ENCODE results near the gene DDX4. TPM values are rescaled to one million over a fixed set of nuclear protein-coding genes. Genes with fewer than 3 reads are reported as not detected.

The DDX4 gene
- total RNA-seq, 1 experiment from 2014 or later: not detected

DNA sequence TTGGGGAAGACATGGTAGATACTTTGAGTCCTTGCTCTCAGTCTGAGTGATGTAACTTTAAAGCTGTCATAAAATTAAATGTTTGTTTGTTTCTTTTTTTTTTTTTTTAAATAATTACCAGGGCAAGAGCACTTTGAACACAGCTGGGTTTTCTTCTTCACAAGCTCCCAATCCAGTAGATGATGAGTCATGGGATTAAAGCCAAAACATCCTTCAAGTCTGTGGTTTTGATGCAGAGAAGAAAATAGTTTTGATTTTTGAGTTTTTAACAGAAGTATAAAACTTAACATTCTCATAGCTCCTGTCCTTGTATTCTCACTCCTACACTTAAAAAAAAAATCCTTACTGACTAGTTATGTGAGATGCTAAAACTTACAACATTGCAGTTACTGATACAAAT lies 78.5 kb downstream of the DDX4 start:
- H3K4me3 ChIP-seq (ENCODE audit: low read depth, low read length, poor library complexity, severe bottlenecking): no peak overlapping the region
- H3K36me3 ChIP-seq (ENCODE audit: insufficient read depth, low read length, poor library complexity, severe bottlenecking): no peaks in the 10 kb centered on the region
- POLR2A ChIA-PET (ENCODE audit: low non-redundant PET): no interaction called here
- peak; percentile 51 for DNase-seq (ENCODE audit: low spot score)
- H3K4me1 ChIP-seq (ENCODE audit: insufficient read depth, low read length, poor library complexity, severe bottlenecking): no peaks in the 10 kb centered on the region
- BruUV-seq (replicated peaks): no TSS peak
- CTCF ChIA-PET: no interaction called here
- TF ChIP-seq, protein P1, sequence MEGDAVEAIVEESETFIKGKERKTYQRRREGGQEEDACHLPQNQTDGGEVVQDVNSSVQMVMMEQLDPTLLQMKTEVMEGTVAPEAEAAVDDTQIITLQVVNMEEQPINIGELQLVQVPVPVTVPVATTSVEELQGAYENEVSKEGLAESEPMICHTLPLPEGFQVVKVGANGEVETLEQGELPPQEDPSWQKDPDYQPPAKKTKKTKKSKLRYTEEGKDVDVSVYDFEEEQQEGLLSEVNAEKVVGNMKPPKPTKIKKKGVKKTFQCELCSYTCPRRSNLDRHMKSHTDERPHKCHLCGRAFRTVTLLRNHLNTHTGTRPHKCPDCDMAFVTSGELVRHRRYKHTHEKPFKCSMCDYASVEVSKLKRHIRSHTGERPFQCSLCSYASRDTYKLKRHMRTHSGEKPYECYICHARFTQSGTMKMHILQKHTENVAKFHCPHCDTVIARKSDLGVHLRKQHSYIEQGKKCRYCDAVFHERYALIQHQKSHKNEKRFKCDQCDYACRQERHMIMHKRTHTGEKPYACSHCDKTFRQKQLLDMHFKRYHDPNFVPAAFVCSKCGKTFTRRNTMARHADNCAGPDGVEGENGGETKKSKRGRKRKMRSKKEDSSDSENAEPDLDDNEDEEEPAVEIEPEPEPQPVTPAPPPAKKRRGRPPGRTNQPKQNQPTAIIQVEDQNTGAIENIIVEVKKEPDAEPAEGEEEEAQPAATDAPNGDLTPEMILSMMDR (conservative IDR thresholded peaks at IDR 0.05; ENCODE audit: low read depth, low read length): no peak
- TF ChIP-seq EZH2 (IDR thresholded peaks at IDR 0.05; ENCODE audit: borderline replicate concordance, low read depth, low read length, poor library complexity, severe bottlenecking): no peak
- H3K27ac ChIP-seq (ENCODE audit: low read depth, low read length, poor library complexity, severe bottlenecking): no peak overlapping the region
- intact Hi-C loops (cut with micrococcal nuclease; ENCODE audit: unreplicated experiment): no loop called here
- no peaks in the 10 kb centered on the region for H3K9me3 ChIP-seq (ENCODE audit: low read depth, low read length, poor library complexity, severe bottlenecking)
- H3K27me3 ChIP-seq (replicated peaks; ENCODE audit: insufficient read depth, low read depth, low read length, poor library complexity): peaks cover 11% of the 10 kb centered on the region

DNA sequence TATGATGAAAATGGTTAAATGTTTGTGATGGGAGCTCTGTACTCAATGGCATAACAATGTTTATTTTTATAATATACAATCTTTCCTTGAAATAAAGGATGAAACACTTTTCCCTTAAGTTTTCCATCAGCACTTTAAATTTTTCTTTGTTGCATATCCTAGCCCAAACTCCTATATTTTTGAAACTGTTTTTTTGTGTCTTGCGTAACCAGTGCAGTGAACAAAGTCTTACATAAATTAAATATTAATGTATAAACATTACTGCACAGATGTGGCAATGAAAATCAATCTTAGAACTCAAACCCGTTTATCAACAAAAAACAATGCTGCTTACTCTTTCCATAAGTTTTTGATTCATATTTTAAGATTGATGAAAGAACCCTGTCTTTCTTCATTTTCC lies 79.2 kb downstream of the DDX4 start:
- Histone ChIP-seq H3K9me3 (ENCODE audit: low read depth, low read length, poor library complexity, severe bottlenecking) (no peaks in the 10 kb centered on the region), H3K27ac (ENCODE audit: low read depth, low read length, poor library complexity, severe bottlenecking) (no peak overlapping the region), H3K27me3 (replicated peaks; ENCODE audit: insufficient read depth, low read depth, low read length, poor library complexity) (peaks cover 16% of the 10 kb centered on the region), H3K36me3 (ENCODE audit: insufficient read depth, low read length, poor library complexity, severe bottlenecking) (no peaks in the 10 kb centered on the region), H3K4me1 (ENCODE audit: insufficient read depth, low read length, poor library complexity, severe bottlenecking) (no peaks in the 10 kb centered on the region), H3K4me3 (ENCODE audit: low read depth, low read length, poor library complexity, severe bottlenecking) (no peak overlapping the region)
- intact Hi-C loops (cut with micrococcal nuclease; ENCODE audit: unreplicated experiment): no loop called here
- POLR2A ChIA-PET (ENCODE audit: low non-redundant PET): no interaction called here
- TF ChIP-seq EZH2 (IDR thresholded peaks at IDR 0.05; ENCODE audit: borderline replicate concordance, low read depth, low read length, poor library complexity, severe bottlenecking): no peak
- BruUV-seq (replicated peaks): no TSS peak
- DNase-seq (ENCODE audit: low spot score): no peak
- CTCF ChIA-PET: no interaction called here

DNA sequence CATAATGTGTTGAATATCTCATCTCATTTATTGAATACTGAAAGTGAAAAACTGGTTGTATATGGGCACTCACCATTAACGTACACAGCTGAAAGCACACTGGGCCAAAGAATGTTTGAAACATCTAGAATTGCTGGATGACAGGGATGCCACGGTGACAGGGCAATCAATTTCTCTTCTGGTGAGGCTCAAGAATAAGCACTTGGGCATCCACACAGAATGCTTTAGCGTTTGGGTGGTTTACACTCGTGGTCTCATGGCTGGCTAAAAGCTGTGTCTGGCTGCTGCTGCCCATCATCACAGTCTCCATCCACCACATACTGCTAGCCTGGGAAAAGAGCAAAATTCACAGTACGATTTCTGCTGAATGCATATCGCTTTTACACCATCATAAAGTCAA lies 82.6 kb downstream of the DDX4 start:
- ChIA-PET POLR2A (ENCODE audit: low non-redundant PET) (no interaction called here), CTCF (no interaction called here)
- peaks cover 34% of the 10 kb centered on the region for H3K27me3 ChIP-seq (replicated peaks; ENCODE audit: insufficient read depth, low read depth, low read length, poor library complexity)
- intact Hi-C loops (cut with micrococcal nuclease; ENCODE audit: unreplicated experiment): no loop called here
- no TSS peak for BruUV-seq (replicated peaks)
- no peaks in the 10 kb centered on the region for H3K4me1 ChIP-seq (ENCODE audit: insufficient read depth, low read length, poor library complexity, severe bottlenecking)
- no peaks in the 10 kb centered on the region for H3K36me3 ChIP-seq (ENCODE audit: insufficient read depth, low read length, poor library complexity, severe bottlenecking)
- DNase-seq (ENCODE audit: low spot score): no peak
- H3K4me3 ChIP-seq (ENCODE audit: low read depth, low read length, poor library complexity, severe bottlenecking): no peak overlapping the region
- TF ChIP-seq EZH2 (IDR thresholded peaks at IDR 0.05; ENCODE audit: borderline replicate concordance, low read depth, low read length, poor library complexity, severe bottlenecking): no peak
- TF ChIP-seq, protein P1 (conservative IDR thresholded peaks at IDR 0.05; ENCODE audit: low read depth, low read length): no peak
- H3K27ac ChIP-seq (ENCODE audit: low read depth, low read length, poor library complexity, severe bottlenecking): no peak overlapping the region
- H3K9me3 ChIP-seq (ENCODE audit: low read depth, low read length, poor library complexity, severe bottlenecking): no peaks in the 10 kb centered on the region

DNA sequence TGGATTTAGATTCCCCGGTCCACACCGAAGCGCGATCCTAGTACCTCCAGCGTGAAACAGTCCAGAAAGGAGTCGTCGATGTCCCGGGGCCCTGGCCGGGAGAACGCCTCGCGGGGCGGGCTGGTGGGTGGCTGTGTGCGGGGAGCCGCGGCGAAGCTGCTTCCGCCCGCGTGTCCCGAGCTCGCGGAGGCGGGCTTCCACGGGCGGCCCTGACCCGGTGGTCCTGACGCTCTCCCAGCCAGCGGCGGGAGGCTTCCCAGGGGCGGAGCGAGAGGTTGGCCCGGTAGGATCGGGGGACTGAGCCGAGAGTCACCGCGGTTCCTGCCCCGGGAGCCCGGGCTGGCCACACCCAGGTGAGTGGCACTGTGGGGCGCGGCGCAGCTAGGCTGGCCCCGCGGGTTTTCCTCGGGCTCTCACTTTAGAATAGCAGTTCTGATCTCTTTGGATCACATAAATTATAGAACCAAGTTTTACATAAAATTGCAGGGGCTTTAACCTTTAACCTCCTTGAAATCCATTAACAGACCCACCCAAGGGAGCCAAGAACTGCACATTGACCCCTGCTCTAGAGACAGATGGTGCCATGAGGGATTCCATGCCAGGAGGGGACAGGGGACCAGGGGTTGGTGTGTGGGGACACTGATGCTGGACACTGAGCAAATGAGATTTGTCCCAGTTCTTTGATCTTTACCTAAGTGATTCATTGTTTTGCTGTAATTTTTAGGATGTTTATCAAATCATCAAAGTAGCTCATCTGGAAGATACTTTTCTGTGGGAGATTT lies 84.1 kb downstream of the DDX4 start:
- Histone ChIP-seq H3K27me3 (replicated peaks; ENCODE audit: insufficient read depth, low read depth, low read length, poor library complexity) (peaks cover 34% of the 10 kb centered on the region), H3K4me1 (ENCODE audit: insufficient read depth, low read length, poor library complexity, severe bottlenecking) (no peaks in the 10 kb centered on the region), H3K4me3 (ENCODE audit: low read depth, low read length, poor library complexity, severe bottlenecking) (no peak overlapping the region), H3K9me3 (ENCODE audit: low read depth, low read length, poor library complexity, severe bottlenecking) (no peaks in the 10 kb centered on the region), H3K27ac (ENCODE audit: low read depth, low read length, poor library complexity, severe bottlenecking) (no peak overlapping the region), H3K36me3 (ENCODE audit: insufficient read depth, low read length, poor library complexity, severe bottlenecking) (no peaks in the 10 kb centered on the region)
- TF ChIP-seq EZH2 (IDR thresholded peaks at IDR 0.05; ENCODE audit: borderline replicate concordance, low read depth, low read length, poor library complexity, severe bottlenecking): no peak
- TF ChIP-seq, protein P1 (conservative IDR thresholded peaks at IDR 0.05; ENCODE audit: low read depth, low read length): no peak
- ChIA-PET POLR2A (ENCODE audit: low non-redundant PET) (no interaction called here), CTCF (no interaction called here)
- DNase-seq (ENCODE audit: low spot score): no peak
- intact Hi-C loops (cut with micrococcal nuclease; ENCODE audit: unreplicated experiment): no loop called here
- BruUV-seq (replicated peaks): no TSS peak

Data from A673 (cell line).